Measurements from ENCODE around the gene ZKSCAN4. TPM values are rescaled to one million over a fixed set of nuclear protein-coding genes. Genes with fewer than 3 reads are reported as not detected.

ZKSCAN4 gene
- total RNA-seq, 1 donor from 2014 or later: 10.6 TPM

GRCh38 chr6:28250747-28251146 lies 1.3 kb downstream of the ZKSCAN4 start:
- H3K4me3 Mint-ChIP-seq (ENCODE audit: unreplicated experiment): peak overlapping the region; percentile 88
- TF ChIP-seq CTCF (IDR thresholded peaks at IDR 0.05; ENCODE audit: unreplicated experiment): no peak
- no peak overlapping the region for H3K27ac Mint-ChIP-seq (ENCODE audit: unreplicated experiment)
- peaks cover 10% of the 10 kb centered on the region for H3K36me3 Mint-ChIP-seq (ENCODE audit: low read depth, unreplicated experiment)
- DNase-seq (ENCODE audit: low spot score): no peak
- H3K9me3 Mint-ChIP-seq (ENCODE audit: unreplicated experiment): no peaks in the 10 kb centered on the region
- H3K27me3 Mint-ChIP-seq (ENCODE audit: unreplicated experiment): peaks cover 2% of the 10 kb centered on the region
- peaks cover 13% of the 10 kb centered on the region for H3K4me1 Mint-ChIP-seq (ENCODE audit: unreplicated experiment)

GRCh38 chr6:28248916-28249315 lies 3.2 kb downstream of the ZKSCAN4 start:
- Mint-ChIP-seq H3K27ac (ENCODE audit: unreplicated experiment) (no peak overlapping the region), H3K4me3 (ENCODE audit: unreplicated experiment) (no peak overlapping the region), H3K4me1 (ENCODE audit: unreplicated experiment) (peaks cover 13% of the 10 kb centered on the region), H3K27me3 (ENCODE audit: unreplicated experiment) (peaks cover 2% of the 10 kb centered on the region), H3K9me3 (ENCODE audit: unreplicated experiment) (no peaks in the 10 kb centered on the region), H3K36me3 (ENCODE audit: low read depth, unreplicated experiment) (peaks cover 18% of the 10 kb centered on the region)
- DNase-seq (ENCODE audit: low spot score): no peak
- TF ChIP-seq CTCF (IDR thresholded peaks at IDR 0.05; ENCODE audit: unreplicated experiment): no peak

- no peak for DNase-seq (ENCODE audit: low spot score)
- H3K36me3 Mint-ChIP-seq (ENCODE audit: low read depth, unreplicated experiment): peaks cover 18% of the 10 kb centered on the region
- H3K4me3 Mint-ChIP-seq (ENCODE audit: unreplicated experiment): no peak overlapping the region
- H3K4me1 Mint-ChIP-seq (ENCODE audit: unreplicated experiment): peaks cover under 1% of the 10 kb centered on the region
- H3K27me3 Mint-ChIP-seq (ENCODE audit: unreplicated experiment): no peaks in the 10 kb centered on the region
- no peak overlapping the region for H3K27ac Mint-ChIP-seq (ENCODE audit: unreplicated experiment)
- TF ChIP-seq CTCF (IDR thresholded peaks at IDR 0.05; ENCODE audit: unreplicated experiment): no peak
- no peaks in the 10 kb centered on the region for H3K9me3 Mint-ChIP-seq (ENCODE audit: unreplicated experiment)
Measured at GRCh38 chr6:28245206-28245941, 6.7 kb downstream of the ZKSCAN4 start.

- DNase-seq (ENCODE audit: low spot score): no peak
- Mint-ChIP-seq H3K9me3 (ENCODE audit: unreplicated experiment) (no peaks in the 10 kb centered on the region), H3K27ac (ENCODE audit: unreplicated experiment) (no peak overlapping the region), H3K36me3 (ENCODE audit: low read depth, unreplicated experiment) (peaks cover 18% of the 10 kb centered on the region), H3K27me3 (ENCODE audit: unreplicated experiment) (no peaks in the 10 kb centered on the region), H3K4me3 (ENCODE audit: unreplicated experiment) (no peak overlapping the region), H3K4me1 (ENCODE audit: unreplicated experiment) (no peaks in the 10 kb centered on the region)
- no peak for TF ChIP-seq CTCF (IDR thresholded peaks at IDR 0.05; ENCODE audit: unreplicated experiment)
Measured at GRCh38 chr6:28243946-28244345, 8.1 kb downstream of the ZKSCAN4 start.

- TF ChIP-seq CTCF (IDR thresholded peaks at IDR 0.05; ENCODE audit: unreplicated experiment): no peak
- no peak overlapping the region for H3K4me3 Mint-ChIP-seq (ENCODE audit: unreplicated experiment)
- no peak overlapping the region for H3K27ac Mint-ChIP-seq (ENCODE audit: unreplicated experiment)
- no peaks in the 10 kb centered on the region for H3K9me3 Mint-ChIP-seq (ENCODE audit: unreplicated experiment)
- H3K36me3 Mint-ChIP-seq (ENCODE audit: low read depth, unreplicated experiment): peaks cover 19% of the 10 kb centered on the region
- H3K4me1 Mint-ChIP-seq (ENCODE audit: unreplicated experiment): no peaks in the 10 kb centered on the region
- no peaks in the 10 kb centered on the region for H3K27me3 Mint-ChIP-seq (ENCODE audit: unreplicated experiment)
- DNase-seq (ENCODE audit: low spot score): no peak
Measured at GRCh38 chr6:28240471-28240870, 11.6 kb downstream of the ZKSCAN4 start.
